Tibial nerve (tissue), 4 donors: ENCODE measurements around the gene ABHD11. TPM values are rescaled to one million over a fixed set of nuclear protein-coding genes. Genes with fewer than 3 reads are reported as not detected.

ENCODE experiments used
- DNase-seq, 2 donors: peaks; one replicate each; pipeline ENCODE4 v3.0.0-alpha.2; 2019; ENCODE audit warnings: low spot score in 2 of 2
- H3K27ac ChIP-seq, 4 donors: fragments of 200-600 bp; sonication (generic) in 3 of 4; one replicate each; pipeline ENCODE4 v1.5.1; 2017 to 2019; ENCODE audit warnings: mild to moderate bottlenecking in 1 of 4
- H3K27me3 ChIP-seq, 2 donors: fragments of 200-600 bp; sonication (generic) in 1 of 2; one replicate each; pipeline versions ENCODE4 v1.5.1 to v1.6.0; 2017 to 2019
- H3K36me3 ChIP-seq, 3 donors: fragments of 200-600 bp; sonication (generic); one replicate each; pipeline ENCODE4 v1.5.1; 2018 to 2019
- H3K4me1 ChIP-seq, 4 donors: fragments of 200-600 bp; sonication (generic) in 3 of 4; one replicate each; pipeline ENCODE4 v1.5.1; 2017 to 2019
- H3K4me3 ChIP-seq, 4 donors: fragments of 200-600 bp; sonication (generic) in 3 of 4; one replicate each; pipeline ENCODE4 v1.5.1; 2017 to 2019; ENCODE audit warnings: mild to moderate bottlenecking in 1 of 4, moderate library complexity in 1 of 4
- H3K9me3 ChIP-seq, 4 donors: fragments of 200-600 bp; sonication (generic) in 3 of 4; one replicate each; pipeline ENCODE4 v1.5.1; 2017 to 2019
- CTCF ChIP-seq, 5 experiments: fragments of 200-600 bp in 3 of 5; fragments of 450-650 bp in 2 of 5; sonication (generic) in 3 of 5; IDR thresholded peaks; one replicate each; pipeline ENCODE4 v1.5.1; 2016 to 2019; ENCODE audit warnings: antibody characterized with exemption in 5 of 5, mild to moderate bottlenecking in 3 of 5, moderate library complexity in 2 of 5
- EP300 ChIP-seq, 2 donors: sonication (generic); formaldehyde crosslinking; IDR thresholded peaks; one replicate each; pipeline ENCODE4 v1.6.1; 2017; ENCODE audit warnings: antibody characterized with exemption in 2 of 2, mild to moderate bottlenecking in 1 of 2
- POLR2A ChIP-seq, 2 donors: fragments of 450-650 bp; IDR thresholded peaks; one replicate each; pipeline ENCODE4 v1.6.1; 2017; ENCODE audit warnings: antibody characterized with exemption in 2 of 2, mild to moderate bottlenecking in 2 of 2, moderate library complexity in 2 of 2
- WGBS, 2 donors: methylation state at CpG; one replicate each; pipeline ENCODE4 v1.1.5; 2018; 5-methylcytosine and 5-hydroxymethylcytosine counted together
- total RNA-seq, 4 donors: library from RNA; depleted of rRNA; stranded (reverse); fragments of >200 nt; gene quantifications; one replicate each; pipeline ENCODE4 v1.1.0, GENCODE V29; 2016

Gene ABHD11
- total RNA-seq, 4 donors from 2014 or later: 7.5 to 19.2 (median 10.9) TPM

- H3K4me3 ChIP-seq: no peak overlapping the region
- WGBS, 2 donors: 59 to 68% methylated on average over 15 to 16 of the region's 16 CpGs
- H3K9me3 ChIP-seq: no peaks in the 10 kb centered on the region
- H3K27me3 ChIP-seq: no peaks in the 10 kb centered on the region
- H3K4me1 ChIP-seq: peaks cover 0 to 29% (median 8%) of the 10 kb centered on the region in 4 donors
- peaks cover 0 to 19% (median 0%) of the 10 kb centered on the region in 3 donors for H3K36me3 ChIP-seq
- peak overlapping the region in 3 of 4 donors; percentile 14 to 77 (median 53) for H3K27ac ChIP-seq
- peak; percentile 41 to 58 for DNase-seq
- TF ChIP-seq POLR2A (IDR thresholded peaks at IDR 0.05): no peak
- no peak for TF ChIP-seq EP300 (IDR thresholded peaks at IDR 0.05)
- TF ChIP-seq CTCF (IDR thresholded peaks at IDR 0.05): peak; percentile 55 to 88 (median 76)
These were observed 3.7 kb downstream of the ABHD11 start for GRCh38 chr7:73734619-73735527.

- H3K4me3 ChIP-seq: no peak overlapping the region
- H3K27me3 ChIP-seq: no peaks in the 10 kb centered on the region
- peaks cover 0 to 12% (median 2%) of the 10 kb centered on the region in 4 donors for H3K4me1 ChIP-seq
- H3K36me3 ChIP-seq: peaks cover 0 to 19% (median 0%) of the 10 kb centered on the region in 3 donors
- TF ChIP-seq POLR2A (IDR thresholded peaks at IDR 0.05) (no peak), EP300 (IDR thresholded peaks at IDR 0.05) (no peak), CTCF (IDR thresholded peaks at IDR 0.05) (no peak)
- 60 to 72% methylated on average over 2 of the region's 2 CpGs for WGBS, 2 donors
- no peaks in the 10 kb centered on the region for H3K9me3 ChIP-seq
- H3K27ac ChIP-seq: no peak overlapping the region
- no peak for DNase-seq
These were observed 6.2 kb downstream of the ABHD11 start for GRCh38 chr7:73732397-73732796.

- no peak overlapping the region for H3K4me3 ChIP-seq
- H3K4me1 ChIP-seq: peaks cover 0 to 8% (median 2%) of the 10 kb centered on the region in 4 donors
- H3K27ac ChIP-seq: no peak overlapping the region
- H3K27me3 ChIP-seq: no peaks in the 10 kb centered on the region
- peaks cover 0 to 4% (median 0%) of the 10 kb centered on the region in 3 donors for H3K36me3 ChIP-seq
- no peaks in the 10 kb centered on the region for H3K9me3 ChIP-seq
- 19 to 29% methylated on average over 3 of the region's 3 CpGs for WGBS, 2 donors
- no peak for DNase-seq
- TF ChIP-seq POLR2A (IDR thresholded peaks at IDR 0.05) (no peak), EP300 (IDR thresholded peaks at IDR 0.05) (no peak), CTCF (IDR thresholded peaks at IDR 0.05) (no peak)
These were observed 8.1 kb downstream of the ABHD11 start for GRCh38 chr7:73730485-73730884.

- no peak for TF ChIP-seq CTCF (IDR thresholded peaks at IDR 0.05)
- TF ChIP-seq POLR2A (IDR thresholded peaks at IDR 0.05): no peak
- TF ChIP-seq EP300 (IDR thresholded peaks at IDR 0.05): no peak
- WGBS, 2 donors: 43 to 49% methylated on average over 5 of the region's 5 CpGs
- Histone ChIP-seq H3K4me1 (no peaks in the 10 kb centered on the region), H3K27ac (no peak overlapping the region), H3K36me3 (no peaks in the 10 kb centered on the region), H3K9me3 (no peaks in the 10 kb centered on the region), H3K4me3 (no peak overlapping the region), H3K27me3 (no peaks in the 10 kb centered on the region)
- DNase-seq: no peak
These were observed 10.1 kb downstream of the ABHD11 start for GRCh38 chr7:73728551-73728950.

GRCh38 chr7:73727952-73728351, 10.7 kb downstream of the ABHD11 start:
- no peak overlapping the region for H3K27ac ChIP-seq
- TF ChIP-seq CTCF (IDR thresholded peaks at IDR 0.05): no peak
- TF ChIP-seq EP300 (IDR thresholded peaks at IDR 0.05): no peak
- no peak for TF ChIP-seq POLR2A (IDR thresholded peaks at IDR 0.05)
- DNase-seq: no peak
- H3K27me3 ChIP-seq: no peaks in the 10 kb centered on the region
- H3K4me1 ChIP-seq: no peaks in the 10 kb centered on the region
- 55 to 72% methylated on average over 3 of the region's 3 CpGs for WGBS, 2 donors
- H3K9me3 ChIP-seq: no peaks in the 10 kb centered on the region
- H3K4me3 ChIP-seq: no peak overlapping the region
- no peaks in the 10 kb centered on the region for H3K36me3 ChIP-seq
